H9 (cell line): ENCODE data around the gene TBC1D22A. TPM values are rescaled to one million over a fixed set of nuclear protein-coding genes. Genes with fewer than 3 reads are reported as not detected.

Source experiments
- DNase-seq: peaks from one replicate; pipeline ENCODE4 v3.0.0-alpha.2; 2017
- H2AFZ ChIP-seq: one replicate; pipeline ENCODE4 v1.6.1; 2013; ENCODE audit warnings: mild to moderate bottlenecking, low read length, control low read depth, moderate library complexity
- H2AK5ac ChIP-seq: 2 replicates; pipeline ENCODE4 v1.6.1; 2013; ENCODE audit warnings: low read length, control low read depth, mixed read lengths; ENCODE audit not compliant: insufficient read length
- H2BK120ac ChIP-seq: one replicate; pipeline ENCODE4 v1.6.1; 2013; ENCODE audit warnings: low read depth, mild to moderate bottlenecking, low read length, control low read depth, inconsistent platforms; ENCODE audit not compliant: poor library complexity, severe bottlenecking
- H2BK12ac ChIP-seq: 2 replicates; pipeline ENCODE4 v1.6.1; 2013; ENCODE audit warnings: low read length, control low read depth, mixed read lengths, low read depth; ENCODE audit not compliant: insufficient read length
- H2BK15ac ChIP-seq: 2 replicates; pipeline ENCODE4 v1.6.1; 2013; ENCODE audit warnings: low read depth, low read length, control low read depth
- H2BK20ac ChIP-seq: one replicate; pipeline ENCODE4 v1.6.1; 2013; ENCODE audit warnings: low read depth, mild to moderate bottlenecking, low read length, control low read depth, inconsistent platforms; ENCODE audit not compliant: poor library complexity, severe bottlenecking
- H2BK5ac ChIP-seq: 2 replicates; pipeline ENCODE4 v1.6.1; 2013; ENCODE audit warnings: low read length, control low read depth, mixed read lengths; ENCODE audit not compliant: insufficient read length
- H3K14ac ChIP-seq: 2 replicates; pipeline ENCODE4 v1.6.1; 2013; ENCODE audit warnings: low read length, control low read depth; ENCODE audit not compliant: insufficient read depth
- H3K18ac ChIP-seq: 2 replicates; pipeline ENCODE4 v1.6.1; 2013; ENCODE audit warnings: low read depth, mild to moderate bottlenecking, mixed read lengths, low read length, control low read depth; ENCODE audit not compliant: insufficient read length
- H3K23ac ChIP-seq: 2 replicates; pipeline ENCODE4 v1.6.1; 2013; ENCODE audit warnings: low read length, control low read depth, mixed read lengths, low read depth; ENCODE audit not compliant: insufficient read length
- H3K23me2 ChIP-seq: 2 replicates; pipeline ENCODE4 v1.6.1; 2013; ENCODE audit warnings: low read depth, mild to moderate bottlenecking, mixed read lengths, low read length, control low read depth; ENCODE audit not compliant: insufficient read length, poor library complexity, severe bottlenecking
- H3K27ac ChIP-seq: 2 replicates; pipeline ENCODE4 v1.5.1; 2013; ENCODE audit warnings: low read length, control low read depth, mixed read lengths, low read depth; ENCODE audit not compliant: insufficient read length
- H3K27me3 ChIP-seq: 2 replicates; pipeline ENCODE4 v1.6.1; 2013; ENCODE audit warnings: low read length, control low read depth, inconsistent platforms; ENCODE audit not compliant: insufficient read depth
- H3K4ac ChIP-seq: 2 replicates; pipeline ENCODE4 v1.6.1; 2013; ENCODE audit warnings: low read depth, mild to moderate bottlenecking, control low read depth, inconsistent platforms, low read length, moderate library complexity
- H3K4me1 ChIP-seq: 2 replicates; pipeline ENCODE4 v1.6.1; 2013; ENCODE audit warnings: low read length, control low read depth, inconsistent platforms; ENCODE audit not compliant: insufficient read depth
- H3K4me2 ChIP-seq: 2 replicates; pipeline ENCODE4 v1.6.1; 2013; ENCODE audit warnings: low read length, control low read depth, mixed read lengths; ENCODE audit not compliant: insufficient read length, insufficient read depth
- H3K56ac ChIP-seq: 2 replicates; pipeline ENCODE4 v1.6.1; 2013; ENCODE audit warnings: low read depth, mild to moderate bottlenecking, mixed read lengths, low read length, control low read depth; ENCODE audit not compliant: insufficient read length
- H3K79me1 ChIP-seq: 2 replicates; pipeline ENCODE4 v1.6.1; 2013; ENCODE audit warnings: low read depth, mild to moderate bottlenecking, moderate library complexity, low read length, control low read depth, inconsistent platforms; ENCODE audit not compliant: insufficient read depth, poor library complexity, severe bottlenecking
- H3K79me2 ChIP-seq: 2 replicates; pipeline ENCODE4 v1.6.1; 2013; ENCODE audit warnings: low read length, control low read depth, inconsistent platforms; ENCODE audit not compliant: insufficient read depth
- H3K9ac ChIP-seq: 2 replicates; pipeline ENCODE4 v1.6.1; 2013; ENCODE audit warnings: low read length, control low read depth, mixed read lengths; ENCODE audit not compliant: insufficient read length; ENCODE audit errors: extremely low read depth
- H3K9me3 ChIP-seq: one replicate; pipeline ENCODE4 v1.6.1; 2013; ENCODE audit warnings: low read depth, low read length, inconsistent platforms; ENCODE audit not compliant: control insufficient read depth
- H3T11ph ChIP-seq: one replicate; pipeline ENCODE4 v1.6.1; 2013; ENCODE audit warnings: mild to moderate bottlenecking, low read length, control low read depth, inconsistent platforms
- H4K20me1 ChIP-seq: one replicate; pipeline ENCODE4 v1.6.1; 2013; ENCODE audit not compliant: control insufficient read depth, insufficient read length, insufficient read depth
- H4K5ac ChIP-seq: 2 replicates; pipeline ENCODE4 v1.6.1; 2013; ENCODE audit warnings: low read depth, mild to moderate bottlenecking, mixed read lengths, low read length, control low read depth; ENCODE audit not compliant: insufficient read length
- H4K8ac ChIP-seq: replicated peaks from 2 replicates; pipeline ENCODE4 v1.6.1; 2013; ENCODE audit warnings: low read length, control low read depth, mixed read lengths, low read depth; ENCODE audit not compliant: insufficient read length
- H4K91ac ChIP-seq: 2 replicates; pipeline ENCODE4 v1.6.1; 2013; ENCODE audit warnings: low read depth, mild to moderate bottlenecking, moderate library complexity, mixed read lengths, low read length, control low read depth; ENCODE audit not compliant: insufficient read length
- H3K27ac Mint-ChIP-seq, 3 experiments: 2 replicates in 2 of 3; 3 replicates in 1 of 3; pipeline ENCODE4 v1.8.0; 2020 to 2021; ENCODE audit warnings: mixed read lengths in 3 of 3, mild to moderate bottlenecking in 1 of 3, moderate library complexity in 1 of 3
- H3K27me3 Mint-ChIP-seq: 2 replicates; pipeline ENCODE4 v1.8.0; 2021; ENCODE audit warnings: low read depth, mild to moderate bottlenecking, moderate library complexity, mixed read lengths
- H3K36me3 Mint-ChIP-seq, 3 experiments: 2 replicates in 2 of 3; 3 replicates in 1 of 3; pipeline ENCODE4 v1.8.0; 2020 to 2021; ENCODE audit warnings: low read depth in 3 of 3, mixed read lengths in 3 of 3; ENCODE audit not compliant: insufficient read depth in 1 of 3
- H3K4me1 Mint-ChIP-seq, 2 experiments: 2 replicates each; pipeline ENCODE4 v1.8.0; 2020; ENCODE audit warnings: mixed read lengths in 2 of 2
- H3K4me3 Mint-ChIP-seq, 2 experiments: 2 replicates in 1 of 2; 3 replicates in 1 of 2; pipeline ENCODE4 v1.8.0; 2020 to 2021; ENCODE audit warnings: mild to moderate bottlenecking in 2 of 2, mixed read lengths in 2 of 2, moderate library complexity in 1 of 2
- H3K9me3 Mint-ChIP-seq, 2 experiments: 2 replicates in 1 of 2; 3 replicates in 1 of 2; pipeline ENCODE4 v1.8.0; 2020; ENCODE audit warnings: mild to moderate bottlenecking in 2 of 2, mixed read lengths in 2 of 2, moderate library complexity in 1 of 2
- WGBS: extraction: QIAGEN DNeasy Blood & Tissue Kit; methylation state at CpG from one replicate; pipeline ENCODE4 v1.1.7; 2013; ENCODE audit warnings: missing lambda C conversion rate, low lambda C conversion rate, mixed read lengths; ENCODE audit not compliant: insufficient read length; ENCODE audit errors: extremely low coverage; 5-methylcytosine and 5-hydroxymethylcytosine counted together
- total RNA-seq: library from RNA; stranded (reverse); gene quantifications from 2 replicates; pipeline ENCODE4 v1.2.1, GENCODE V29; 2021
- TF ChIP-seq, protein P1 (sequence below): fragments of 200-600 bp; sonication (generic); conservative IDR thresholded peaks from 3 replicates; pipeline ENCODE4 v1.8.0; 2021; ENCODE audit warnings: antibody characterized with exemption, mild to moderate bottlenecking

The TBC1D22A gene
- total RNA-seq, 1 experiment from 2014 or later, result 20.8 TPM

DNA sequence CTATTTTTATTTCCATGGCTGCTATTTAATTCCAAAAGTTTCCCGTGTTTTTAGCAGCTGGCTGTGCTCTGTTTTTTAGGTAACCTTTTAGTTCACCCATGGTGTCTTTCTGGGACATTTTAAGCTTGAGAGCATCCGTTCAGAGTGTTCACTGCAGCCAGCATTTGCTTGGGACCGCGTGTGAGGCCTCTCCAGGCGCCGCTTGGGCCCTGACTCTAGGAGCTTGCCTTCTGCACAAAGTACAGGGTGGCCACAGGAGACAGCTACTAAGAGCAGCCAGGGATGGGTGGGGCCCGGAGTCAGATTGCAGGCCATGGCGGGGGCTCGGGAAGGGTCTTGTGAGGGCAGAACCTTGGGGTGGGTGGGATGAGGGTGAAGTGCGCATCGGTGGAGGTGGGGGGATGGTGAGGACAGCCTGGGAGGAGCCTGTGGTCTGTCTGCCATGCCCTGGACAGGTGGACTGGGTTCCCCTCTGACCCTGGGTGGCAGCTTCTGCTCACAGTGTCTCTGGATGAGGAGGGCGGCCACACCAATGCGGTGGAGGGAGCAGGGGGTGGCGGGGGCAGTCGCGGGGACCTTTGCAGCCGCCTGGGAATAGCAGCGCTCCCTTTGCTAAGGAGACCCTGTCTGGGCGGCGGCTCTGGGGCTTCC is 288.1 kb downstream of the TBC1D22A start:
- Histone ChIP-seq H2BK12ac (no peak overlapping the region), H3K4me1 (no peaks in the 10 kb centered on the region), H4K20me1 (no peaks in the 10 kb centered on the region), H3K79me1 (no peaks in the 10 kb centered on the region), H3K9me3 (no peaks in the 10 kb centered on the region), H3K27ac (no peak overlapping the region), H2BK20ac (no peak overlapping the region), H2AFZ (no peak overlapping the region), H3K9ac (no peak overlapping the region), H3K23me2 (no peaks in the 10 kb centered on the region), H4K91ac (no peak overlapping the region), H3K27me3 (no peaks in the 10 kb centered on the region), H3K4me2 (no peak overlapping the region), H2BK120ac (no peak overlapping the region), H3K23ac (no peak overlapping the region), H3K18ac (no peak overlapping the region), H2AK5ac (no peak overlapping the region), H3K79me2 (no peaks in the 10 kb centered on the region), H2BK5ac (no peak overlapping the region), H3K4ac (no peak overlapping the region), H3K56ac (no peak overlapping the region), H3T11ph (no peak overlapping the region), H2BK15ac (no peak overlapping the region), H4K5ac (no peak overlapping the region), H4K8ac (no peak overlapping the region), H3K14ac (no peak overlapping the region; the same call in 1 of the 2 replicates)
- Mint-ChIP-seq H3K27me3 (no peaks in the 10 kb centered on the region; the same call in 1 of the 2 replicates), H3K4me3 (no peak overlapping the region), H3K9me3 (no peaks in the 10 kb centered on the region), H3K36me3 (peaks cover 0 to 6% (median 0%) of the 10 kb centered on the region in 3 experiments; a peak in 1 of 7 replicates), H3K4me1 (peaks cover 5 to 26% of the 10 kb centered on the region in 2 experiments), H3K27ac (no peak overlapping the region; a peak in 1 of 7 replicates)
- DNase-seq, result no peak
- TF ChIP-seq, protein P1, sequence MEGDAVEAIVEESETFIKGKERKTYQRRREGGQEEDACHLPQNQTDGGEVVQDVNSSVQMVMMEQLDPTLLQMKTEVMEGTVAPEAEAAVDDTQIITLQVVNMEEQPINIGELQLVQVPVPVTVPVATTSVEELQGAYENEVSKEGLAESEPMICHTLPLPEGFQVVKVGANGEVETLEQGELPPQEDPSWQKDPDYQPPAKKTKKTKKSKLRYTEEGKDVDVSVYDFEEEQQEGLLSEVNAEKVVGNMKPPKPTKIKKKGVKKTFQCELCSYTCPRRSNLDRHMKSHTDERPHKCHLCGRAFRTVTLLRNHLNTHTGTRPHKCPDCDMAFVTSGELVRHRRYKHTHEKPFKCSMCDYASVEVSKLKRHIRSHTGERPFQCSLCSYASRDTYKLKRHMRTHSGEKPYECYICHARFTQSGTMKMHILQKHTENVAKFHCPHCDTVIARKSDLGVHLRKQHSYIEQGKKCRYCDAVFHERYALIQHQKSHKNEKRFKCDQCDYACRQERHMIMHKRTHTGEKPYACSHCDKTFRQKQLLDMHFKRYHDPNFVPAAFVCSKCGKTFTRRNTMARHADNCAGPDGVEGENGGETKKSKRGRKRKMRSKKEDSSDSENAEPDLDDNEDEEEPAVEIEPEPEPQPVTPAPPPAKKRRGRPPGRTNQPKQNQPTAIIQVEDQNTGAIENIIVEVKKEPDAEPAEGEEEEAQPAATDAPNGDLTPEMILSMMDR, result 0 out of 3 replicates have a peak, but pooled peaks have one; percentile 1
- no CpG with 5 or more reads among the region's 20 CpGs for WGBS
